ENCODE data around the gene NAA80.

NAA80 gene

GRCh38 chr3:50254577-50255250, 44.5 kb downstream of the NAA80 start:
- peak in 1 of 2 donors; percentile 59 for DNase-seq

- no peak for DNase-seq
Observed at GRCh38 chr3:50251220-50251619, 48.0 kb downstream of the NAA80 start.

- no peak for DNase-seq
Observed at GRCh38 chr3:50250514-50250913, 48.7 kb downstream of the NAA80 start.

DNA sequence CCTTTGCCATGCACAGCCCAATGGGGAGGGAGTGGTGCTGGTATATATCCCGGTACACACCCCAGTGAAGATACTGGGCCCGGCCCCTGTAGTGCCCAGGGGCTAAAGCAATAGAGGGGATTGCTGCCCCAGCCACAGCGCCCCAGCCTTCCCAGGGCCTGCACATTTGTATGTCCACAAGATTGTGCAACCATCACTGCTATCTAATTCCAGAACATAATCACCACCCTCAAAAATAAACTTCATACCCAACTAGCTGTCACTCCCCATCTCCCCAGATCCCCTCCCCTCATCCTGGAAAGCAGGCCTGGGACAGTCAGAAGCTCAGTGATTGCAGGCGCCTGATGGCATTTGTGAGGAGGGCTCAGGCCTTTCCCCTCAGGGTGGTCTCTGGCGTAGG, 49.7 kb downstream of the NAA80 start:
- DNase-seq: no peak

DNA sequence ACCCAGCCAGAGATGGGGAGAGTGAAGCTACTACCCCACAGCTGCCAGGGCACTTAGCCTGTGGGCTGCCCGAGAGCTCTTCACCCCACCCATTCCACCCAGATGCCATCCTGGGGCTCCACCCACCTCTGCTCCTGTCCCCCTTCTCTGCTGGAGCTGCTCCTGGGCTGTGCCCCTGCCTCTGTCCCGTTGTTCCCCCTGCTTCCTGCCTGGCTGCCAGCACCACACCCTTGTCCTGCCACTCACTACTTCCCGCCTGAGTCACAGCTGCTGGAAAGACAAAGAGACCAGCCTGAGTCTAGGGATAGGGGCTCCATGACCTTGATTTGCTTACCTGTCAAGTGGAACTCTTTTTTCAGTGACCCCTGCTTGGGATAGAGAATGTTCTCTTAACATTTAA, 50.8 kb downstream of the NAA80 start:
- no peak for DNase-seq

GRCh38 chr3:50246517-50246954, 52.7 kb downstream of the NAA80 start:
- peak; percentile 75 to 86 for DNase-seq
